Left renal pelvis (tissue), 4 donors: ENCODE data around the gene OAS2. TPM values are rescaled to one million over a fixed set of nuclear protein-coding genes. Genes with fewer than 3 reads are reported as not detected.
"Not testable (repeated sequence)": the region's sequence is repeated elsewhere in the genome, so short reads cannot be mapped to it uniquely, and the experiment has no call there.

ENCODE experiments used
- DNase-seq, 4 donors: peaks; one replicate each; pipeline ENCODE4 v3.0.0-alpha.2; 2013; ENCODE audit warnings: low read depth in 4 of 4, low spot score in 3 of 4
- polyA plus RNA-seq, 4 donors: library from polyadenylated mRNA; unstranded; fragments of 120-200 nt; gene quantifications; one replicate each; pipeline ENCODE4 v1.2.1, GENCODE V29; 2013; ENCODE audit not compliant: insufficient read length in 4 of 4

OAS2 gene
- polyA plus RNA-seq, 4 donors, result 5.6 to 8.0 (median 6.8) TPM

- DNase-seq, result no peak
Observed at GRCh38 chr12:112947761-112948160, 30.6 kb upstream of the OAS2 start.

DNA sequence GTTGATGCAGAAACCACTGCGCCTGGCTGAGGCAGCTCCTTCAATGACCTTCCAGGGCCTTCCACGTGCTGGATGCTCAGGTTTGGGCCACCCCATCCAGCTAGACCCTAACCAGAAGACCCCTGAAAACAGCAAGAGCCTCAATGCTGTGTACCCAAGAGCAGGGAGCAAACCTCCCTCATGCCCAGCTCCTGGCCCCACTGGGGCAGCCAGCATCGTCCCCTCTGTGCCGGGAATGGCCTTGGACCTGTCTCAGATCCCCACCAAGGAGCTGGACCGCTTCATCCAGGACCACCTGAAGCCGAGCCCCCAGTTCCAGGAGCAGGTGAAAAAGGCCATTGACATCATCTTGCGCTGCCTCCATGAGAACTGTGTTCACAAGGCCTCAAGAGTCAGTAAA is 29.5 kb upstream of the OAS2 start:
- DNase-seq, result no peak

DNA sequence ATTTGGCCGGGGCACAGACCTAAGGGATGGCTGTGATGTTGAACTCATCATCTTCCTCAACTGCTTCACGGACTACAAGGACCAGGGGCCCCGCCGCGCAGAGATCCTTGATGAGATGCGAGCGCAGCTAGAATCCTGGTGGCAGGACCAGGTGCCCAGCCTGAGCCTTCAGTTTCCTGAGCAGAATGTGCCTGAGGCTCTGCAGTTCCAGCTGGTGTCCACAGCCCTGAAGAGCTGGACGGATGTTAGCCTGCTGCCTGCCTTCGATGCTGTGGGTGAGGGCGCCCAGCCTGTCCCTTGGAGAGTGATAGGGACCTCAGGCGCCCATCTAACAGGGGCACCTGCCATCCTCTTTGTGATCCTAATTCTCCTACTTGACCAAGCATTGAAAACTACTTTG is 27.6 kb upstream of the OAS2 start:
- DNase-seq, result no peak

GRCh38 chr12:112957125-112957524 is 21.2 kb upstream of the OAS2 start:
- not testable (repeated sequence) for DNase-seq

GRCh38 chr12:112961074-112961473 is 17.2 kb upstream of the OAS2 start:
- no peak for DNase-seq

- no peak for DNase-seq
Observed at GRCh38 chr12:112961536-112961935, 16.8 kb upstream of the OAS2 start.

DNA sequence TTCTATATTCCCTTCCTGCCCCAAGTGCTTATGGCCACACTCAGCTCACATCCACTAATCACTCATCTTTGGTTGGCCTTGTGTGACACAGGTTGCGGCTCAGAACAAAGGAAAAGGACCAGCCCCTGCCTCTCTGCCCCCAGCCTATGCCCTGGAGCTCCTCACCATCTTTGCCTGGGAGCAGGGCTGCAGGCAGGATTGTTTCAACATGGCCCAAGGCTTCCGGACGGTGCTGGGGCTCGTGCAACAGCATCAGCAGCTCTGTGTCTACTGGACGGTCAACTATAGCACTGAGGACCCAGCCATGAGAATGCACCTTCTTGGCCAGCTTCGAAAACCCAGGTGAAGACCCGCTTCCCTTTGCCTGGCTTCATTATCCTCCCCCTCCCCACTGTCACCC is 15.8 kb upstream of the OAS2 start:
- DNase-seq, result no peak

GRCh38 chr12:112963227-112963861 is 15.0 kb upstream of the OAS2 start:
- no peak for DNase-seq

DNA sequence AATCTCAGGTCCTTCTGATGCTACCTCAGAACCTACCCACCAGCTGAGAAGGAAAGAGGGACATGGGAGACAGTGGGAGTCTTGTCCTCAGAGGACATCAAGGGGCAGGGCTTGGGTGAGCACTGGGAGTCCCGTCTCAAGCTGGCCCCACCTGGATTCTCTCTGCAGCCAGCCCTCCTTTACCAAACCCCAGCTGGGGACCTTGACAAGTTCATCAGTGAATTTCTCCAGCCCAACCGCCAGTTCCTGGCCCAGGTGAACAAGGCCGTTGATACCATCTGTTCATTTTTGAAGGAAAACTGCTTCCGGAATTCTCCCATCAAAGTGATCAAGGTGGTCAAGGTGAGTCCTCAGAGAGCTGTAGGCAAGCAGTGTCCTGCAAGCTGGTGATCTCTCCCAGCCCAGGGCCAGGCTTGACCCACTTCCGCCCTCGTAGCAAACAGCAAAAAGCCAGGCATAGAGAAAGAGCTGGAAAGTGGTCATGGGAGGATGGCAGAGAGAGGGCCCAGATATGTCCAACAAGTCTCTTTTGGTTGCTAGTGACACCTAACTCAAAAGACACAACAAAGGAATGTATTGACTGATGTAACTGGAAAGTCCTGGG is 14.2 kb upstream of the OAS2 start:
- no peak for DNase-seq

GRCh38 chr12:112964915-112965314 is 13.4 kb upstream of the OAS2 start:
- DNase-seq, result no peak

GRCh38 chr12:112965643-112966042 is 12.7 kb upstream of the OAS2 start:
- DNase-seq, result no peak

DNA sequence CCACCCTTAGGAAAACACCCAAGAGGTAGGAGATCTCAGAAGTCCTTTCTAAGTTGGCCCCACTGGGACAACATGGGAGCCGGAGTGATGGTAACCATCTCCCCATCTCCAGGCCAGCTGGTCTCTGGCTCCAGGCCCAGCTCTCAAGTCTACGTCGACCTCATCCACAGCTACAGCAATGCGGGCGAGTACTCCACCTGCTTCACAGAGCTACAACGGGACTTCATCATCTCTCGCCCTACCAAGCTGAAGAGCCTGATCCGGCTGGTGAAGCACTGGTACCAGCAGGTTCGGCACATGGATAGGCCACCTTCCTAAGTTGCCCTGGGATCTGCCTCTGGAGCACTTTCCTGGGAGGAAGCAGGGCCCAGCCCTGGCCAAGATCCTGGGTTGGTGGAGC is 11.0 kb upstream of the OAS2 start:
- no peak for DNase-seq

- DNase-seq, result no peak
Observed at GRCh38 chr12:112967858-112968257, 10.5 kb upstream of the OAS2 start.

- no peak for DNase-seq
Observed at GRCh38 chr12:112969547-112970306, 8.6 kb upstream of the OAS2 start.

DNA sequence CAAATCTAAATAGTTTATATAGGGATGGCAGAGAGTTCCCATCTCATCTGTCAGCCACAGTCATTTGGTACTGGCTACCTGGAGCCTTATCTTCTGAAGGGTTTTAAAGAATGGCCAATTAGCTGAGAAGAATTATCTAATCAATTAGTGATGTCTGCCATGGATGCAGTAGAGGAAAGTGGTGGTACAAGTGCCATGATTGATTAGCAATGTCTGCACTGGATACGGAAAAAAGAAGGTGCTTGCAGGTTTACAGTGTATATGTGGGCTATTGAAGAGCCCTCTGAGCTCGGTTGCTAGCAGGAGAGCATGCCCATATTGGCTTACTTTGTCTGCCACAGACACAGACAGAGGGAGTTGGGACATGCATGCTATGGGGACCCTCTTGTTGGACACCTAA is 7.9 kb upstream of the OAS2 start:
- DNase-seq, result no peak

DNA sequence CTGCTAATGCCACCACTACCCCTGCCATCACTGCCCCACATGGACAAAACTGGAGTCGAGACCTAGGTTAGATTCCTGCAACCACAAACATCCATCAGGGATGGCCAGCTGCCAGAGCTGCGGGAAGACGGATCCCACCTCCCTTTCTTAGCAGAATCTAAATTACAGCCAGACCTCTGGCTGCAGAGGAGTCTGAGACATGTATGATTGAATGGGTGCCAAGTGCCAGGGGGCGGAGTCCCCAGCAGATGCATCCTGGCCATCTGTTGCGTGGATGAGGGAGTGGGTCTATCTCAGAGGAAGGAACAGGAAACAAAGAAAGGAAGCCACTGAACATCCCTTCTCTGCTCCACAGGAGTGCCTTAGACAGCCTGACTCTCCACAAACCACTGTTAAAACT is 7.1 kb upstream of the OAS2 start:
- DNase-seq, result no peak

- DNase-seq, result no peak
Observed at GRCh38 chr12:112973011-112973735, 5.1 kb upstream of the OAS2 start.

DNA sequence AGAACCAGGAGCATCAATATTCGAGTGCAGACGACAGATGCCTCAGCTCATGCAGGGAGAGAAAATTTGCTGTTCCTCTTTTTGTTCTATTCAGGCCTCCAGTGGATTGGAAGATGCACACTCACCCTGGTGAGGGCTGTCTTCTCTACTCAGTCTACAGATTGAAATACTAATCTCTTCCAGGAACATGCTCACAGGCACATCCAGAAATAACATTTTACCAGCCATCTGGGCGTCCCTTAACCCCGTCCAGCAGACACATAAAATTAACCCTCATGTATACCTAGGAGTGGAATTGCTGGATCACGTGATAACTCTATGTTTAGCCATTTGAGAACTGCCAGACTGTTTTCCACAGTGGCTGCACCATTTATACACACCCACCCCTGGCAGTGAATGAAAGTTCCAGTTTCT is 4.5 kb upstream of the OAS2 start:
- DNase-seq, result no peak

- DNase-seq, result no peak
Observed at GRCh38 chr12:112974904-112975303, 3.4 kb upstream of the OAS2 start.

DNA sequence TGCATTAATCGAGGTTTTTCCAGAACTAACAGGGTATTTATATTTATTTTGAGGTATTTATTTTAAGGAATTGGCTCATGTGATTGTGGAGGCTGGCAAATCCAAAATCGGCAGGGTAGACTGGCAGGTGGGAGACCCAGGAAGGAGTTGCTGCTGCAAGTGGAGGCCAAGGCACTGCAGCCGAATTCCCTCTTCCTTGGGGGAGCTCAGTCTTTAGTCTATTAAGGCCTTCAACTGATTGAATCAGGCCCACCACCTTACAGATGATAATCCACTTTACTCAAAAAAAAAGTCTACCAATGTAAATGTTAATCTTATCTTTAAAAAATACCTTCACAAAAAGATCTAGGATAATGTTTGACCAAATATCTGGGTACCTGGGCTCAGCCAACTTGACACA is 1.2 kb upstream of the OAS2 start:
- DNase-seq, result no peak

DNA sequence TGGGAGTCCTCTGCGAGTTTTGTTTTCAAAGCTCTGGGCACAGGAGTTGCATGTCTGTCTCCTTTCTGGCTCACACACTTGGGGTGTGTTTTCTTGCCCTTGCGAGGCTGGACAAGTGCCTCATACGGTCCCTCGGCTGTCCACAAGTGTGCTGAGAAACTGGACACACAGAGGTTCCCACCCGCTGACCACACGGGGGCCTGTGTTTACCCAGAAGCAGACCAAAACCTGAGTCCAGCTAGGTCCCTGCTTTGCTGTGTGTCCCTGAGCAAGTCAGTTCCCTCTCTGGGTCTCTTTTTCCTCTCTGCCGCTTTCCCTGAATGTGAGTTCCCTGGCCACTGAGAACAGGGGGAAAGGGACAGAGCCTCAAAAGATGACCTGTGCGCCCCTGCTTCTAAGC is 678 bp upstream of the OAS2 start:
- DNase-seq, result no peak
